T-helper 17 cell (primary cell): ENCODE measurements around the gene ASB8. TPM values are rescaled to one million over a fixed set of nuclear protein-coding genes. Genes with fewer than 3 reads are reported as not detected.
A peak's percentile ranks its signal among the peaks of the same experiment; 100 is the strongest.

Source experiments
- ATAC-seq: fragments of 150-1000 bp; cut with Tn5 transposase; 2 replicates; pipeline ENCODE4 v1.10.0; 2021; ENCODE audit warnings: mild to moderate bottlenecking, moderate library complexity
- DNase-seq, 3 donors: peaks; one replicate each; pipeline versions ENCODE4 v3.0.0 to v3.0.0-alpha.2; 2020 to 2021
- H3K9me3 ChIP-seq: one replicate; pipeline ENCODE4 v1.7.0; 2013; ENCODE audit warnings: low read length, mild to moderate bottlenecking; ENCODE audit not compliant: control insufficient read depth, poor library complexity, severe bottlenecking
- H3K27ac Mint-ChIP-seq: one replicate; pipeline ENCODE4 v1.8.0; 2022; ENCODE audit warnings: mild to moderate bottlenecking, moderate library complexity, mixed read lengths
- H3K27me3 Mint-ChIP-seq: one replicate; pipeline ENCODE4 v1.8.0; 2022; ENCODE audit warnings: mixed read lengths
- H3K36me3 Mint-ChIP-seq: one replicate; pipeline ENCODE4 v1.8.0; 2022; ENCODE audit warnings: low read depth, mixed read lengths
- H3K4me1 Mint-ChIP-seq: one replicate; pipeline ENCODE4 v1.8.0; 2022; ENCODE audit warnings: mild to moderate bottlenecking, mixed read lengths
- H3K4me3 Mint-ChIP-seq: one replicate; pipeline ENCODE4 v1.8.0; 2022; ENCODE audit warnings: mild to moderate bottlenecking, moderate library complexity, mixed read lengths
- total RNA-seq, 4 donors: library from RNA in 2 of 4; stranded (reverse) in 2 of 4; gene quantifications; one replicate each; pipeline ENCODE4 v1.2.3 and lab custom pipeline; 2022 to 2026

Gene ASB8
- total RNA-seq, 2 donors from 2014 or later: 39.0 to 59.6 TPM

DNA sequence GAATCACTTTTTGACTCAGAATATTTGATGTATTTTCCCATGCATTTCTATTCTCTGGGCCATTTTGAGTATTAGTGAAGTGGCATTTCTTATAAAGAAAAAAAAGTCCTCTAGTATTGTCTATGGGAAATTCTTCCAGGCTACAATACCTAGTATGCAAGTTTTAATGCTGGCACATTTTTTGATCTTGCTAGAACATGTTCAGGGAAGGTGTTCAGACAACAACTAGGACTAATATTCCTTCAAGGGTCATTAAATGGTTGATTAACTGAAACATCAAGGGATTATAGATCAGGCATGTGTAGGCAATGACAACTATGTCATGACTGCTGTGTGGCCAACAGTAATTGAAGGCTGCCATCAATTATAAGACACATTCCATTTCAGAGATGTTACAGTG is 33.8 kb upstream of the ASB8 start:
- Mint-ChIP-seq H3K27ac (no peak overlapping the region), H3K27me3 (peaks cover 24% of the 10 kb centered on the region), H3K4me1 (peaks cover 5% of the 10 kb centered on the region), H3K4me3 (no peak overlapping the region), H3K36me3 (peaks cover 7% of the 10 kb centered on the region)
- ATAC-seq: no peak
- no peak for DNase-seq
- no peaks in the 10 kb centered on the region for H3K9me3 ChIP-seq

DNA sequence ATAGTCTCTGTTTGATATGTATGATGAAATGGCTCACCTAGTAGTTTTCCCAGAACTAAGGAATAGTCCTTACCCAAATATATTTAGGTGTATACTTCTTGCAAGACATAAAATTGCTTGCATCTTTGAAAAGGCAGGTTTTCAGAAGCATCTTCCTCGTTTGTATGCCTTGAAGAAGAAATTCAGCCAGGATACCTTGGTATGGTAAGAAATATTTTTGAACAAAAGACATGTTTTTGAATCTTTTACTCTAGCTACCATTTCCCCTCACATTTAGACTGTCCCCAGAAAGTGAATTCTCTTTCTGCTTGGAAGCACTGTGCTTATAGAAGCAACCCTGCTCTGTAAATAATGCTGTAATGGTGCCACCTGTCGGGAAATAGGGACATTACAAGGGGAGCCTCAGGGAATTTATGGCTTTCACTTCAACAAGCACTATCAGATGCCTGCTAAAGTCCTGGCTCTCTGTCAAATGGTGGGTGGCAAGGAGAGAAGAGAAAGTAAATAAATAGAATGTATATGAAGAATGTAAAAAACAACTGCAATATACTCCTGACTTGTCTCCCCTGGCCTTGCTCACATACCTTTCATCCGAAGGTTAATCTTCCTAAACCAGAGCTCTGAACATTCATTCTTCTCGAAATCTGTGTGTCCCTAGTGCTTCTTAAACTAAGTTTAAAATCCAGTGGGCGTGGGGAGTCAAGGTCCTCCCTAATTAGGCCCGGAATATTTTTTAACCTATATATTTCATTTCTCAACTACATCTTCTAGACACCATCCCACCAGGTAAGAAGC is 32.2 kb upstream of the ASB8 start:
- Mint-ChIP-seq H3K27me3 (peaks cover 33% of the 10 kb centered on the region), H3K27ac (no peak overlapping the region), H3K36me3 (peaks cover 10% of the 10 kb centered on the region), H3K4me1 (peaks cover 6% of the 10 kb centered on the region), H3K4me3 (no peak overlapping the region)
- no peaks in the 10 kb centered on the region for H3K9me3 ChIP-seq
- peak in 2 of 3 donors; percentile 44 to 60 for DNase-seq
- ATAC-seq: peak; percentile 86

DNA sequence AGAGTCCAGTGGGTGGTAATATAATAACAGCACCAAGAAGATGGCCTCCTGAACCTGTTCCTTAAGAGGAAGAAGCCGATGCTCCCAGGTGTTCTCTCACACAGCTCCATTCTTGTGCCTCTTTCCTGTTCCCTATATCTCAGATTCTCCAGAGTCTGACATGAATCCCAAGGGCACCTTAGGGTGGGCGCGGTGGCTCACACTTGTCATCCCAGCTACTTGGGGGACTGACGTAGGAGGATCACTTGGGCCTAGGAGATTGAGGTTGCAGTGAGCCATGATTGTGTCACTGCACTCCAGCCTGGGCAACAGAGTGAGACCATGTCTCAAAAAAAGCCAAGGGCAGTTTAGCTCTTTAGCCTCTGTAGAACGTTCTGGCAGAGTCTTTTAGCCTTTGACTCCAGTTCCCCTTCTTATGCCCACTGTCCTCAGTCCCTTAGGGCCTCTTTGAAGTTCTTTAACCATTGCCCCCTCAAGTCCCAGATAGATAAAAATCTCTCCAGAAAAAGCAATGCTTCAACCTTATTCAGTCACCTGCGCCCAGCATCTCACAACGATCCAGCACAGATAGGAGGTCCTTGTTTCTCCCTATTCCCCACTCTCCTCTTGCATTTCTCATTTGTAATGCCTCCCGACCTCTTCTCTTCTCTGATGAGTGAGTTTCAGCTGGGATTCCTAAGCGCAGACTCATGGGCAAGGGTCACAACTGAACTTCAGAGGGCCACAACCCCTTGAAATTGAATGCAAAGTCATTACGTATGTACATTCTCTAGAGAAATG is 30.8 kb upstream of the ASB8 start:
- Mint-ChIP-seq H3K27ac (no peak overlapping the region), H3K4me3 (no peak overlapping the region), H3K4me1 (peaks cover 11% of the 10 kb centered on the region), H3K36me3 (peaks cover 5% of the 10 kb centered on the region), H3K27me3 (peaks cover 27% of the 10 kb centered on the region)
- H3K9me3 ChIP-seq: no peaks in the 10 kb centered on the region
- DNase-seq: no peak
- ATAC-seq: no peak

DNA sequence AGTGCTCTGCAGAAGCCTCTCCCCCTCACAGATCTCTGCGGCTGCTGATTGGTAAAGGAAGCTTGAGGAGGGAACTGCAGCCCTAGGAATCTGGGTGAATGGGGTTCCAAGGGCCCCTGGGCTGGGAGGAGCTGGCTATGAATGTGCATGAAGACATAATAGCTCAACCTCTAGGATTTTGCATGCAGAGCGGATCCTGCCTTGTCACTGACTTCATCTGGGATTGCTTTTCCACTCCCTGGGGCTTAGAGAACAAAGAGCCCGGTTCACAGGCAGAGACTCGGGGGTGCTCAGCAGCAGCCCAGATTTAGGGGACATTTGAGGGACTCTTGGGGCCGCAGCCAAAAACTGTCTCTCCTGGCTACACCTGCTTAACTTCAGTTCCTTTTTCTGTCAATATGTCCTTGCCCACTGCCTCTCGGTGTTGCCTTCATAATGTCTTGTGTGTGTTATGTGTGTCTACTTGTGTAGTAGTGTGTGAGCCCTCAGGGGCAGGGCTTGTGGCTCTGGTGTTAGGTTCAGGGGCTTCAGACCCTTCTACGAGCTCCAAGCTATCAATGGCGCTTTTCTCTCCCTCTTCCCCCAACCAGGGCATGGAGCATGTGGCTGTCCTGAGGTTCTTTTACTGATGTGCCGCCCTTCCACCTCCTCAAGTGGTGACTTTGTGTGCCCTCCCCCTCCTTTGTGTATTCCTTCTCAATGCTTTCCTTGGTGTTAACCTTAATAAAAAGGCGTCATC is 28.0 kb upstream of the ASB8 start:
- peaks cover 16% of the 10 kb centered on the region for H3K4me1 Mint-ChIP-seq
- peak overlapping the region; percentile 96 for H3K4me3 Mint-ChIP-seq
- peaks cover 32% of the 10 kb centered on the region for H3K27me3 Mint-ChIP-seq
- ATAC-seq: no peak
- peak overlapping the region; percentile 71 for H3K27ac Mint-ChIP-seq
- no peaks in the 10 kb centered on the region for H3K9me3 ChIP-seq
- no peak for DNase-seq
- peaks cover 5% of the 10 kb centered on the region for H3K36me3 Mint-ChIP-seq

DNA sequence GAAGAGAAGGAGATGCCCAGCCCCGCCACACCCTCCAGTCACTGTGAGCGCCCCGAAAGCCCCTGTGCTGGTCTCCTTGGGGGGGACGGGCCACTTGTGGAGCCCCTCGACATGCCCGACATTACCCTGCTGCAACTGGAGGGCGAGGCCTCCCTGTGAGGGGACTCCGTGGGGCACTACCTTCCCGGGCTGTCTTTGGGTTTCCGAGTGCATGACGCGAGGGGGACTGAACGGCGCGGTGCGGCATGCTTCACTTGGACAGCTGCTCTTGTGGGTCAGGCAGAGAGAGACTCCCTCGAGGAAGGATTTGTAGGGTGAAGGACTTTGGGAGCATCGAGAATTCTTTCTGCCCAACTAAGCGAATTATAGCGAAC is 27.2 kb upstream of the ASB8 start:
- no peaks in the 10 kb centered on the region for H3K9me3 ChIP-seq
- peak overlapping the region; percentile 90 for H3K27ac Mint-ChIP-seq
- ATAC-seq (no peak), DNase-seq (no peak)
- peak overlapping the region; percentile 96 for H3K4me3 Mint-ChIP-seq
- H3K36me3 Mint-ChIP-seq: peaks cover 5% of the 10 kb centered on the region
- H3K4me1 Mint-ChIP-seq: peaks cover 16% of the 10 kb centered on the region
- H3K27me3 Mint-ChIP-seq: peaks cover 33% of the 10 kb centered on the region

DNA sequence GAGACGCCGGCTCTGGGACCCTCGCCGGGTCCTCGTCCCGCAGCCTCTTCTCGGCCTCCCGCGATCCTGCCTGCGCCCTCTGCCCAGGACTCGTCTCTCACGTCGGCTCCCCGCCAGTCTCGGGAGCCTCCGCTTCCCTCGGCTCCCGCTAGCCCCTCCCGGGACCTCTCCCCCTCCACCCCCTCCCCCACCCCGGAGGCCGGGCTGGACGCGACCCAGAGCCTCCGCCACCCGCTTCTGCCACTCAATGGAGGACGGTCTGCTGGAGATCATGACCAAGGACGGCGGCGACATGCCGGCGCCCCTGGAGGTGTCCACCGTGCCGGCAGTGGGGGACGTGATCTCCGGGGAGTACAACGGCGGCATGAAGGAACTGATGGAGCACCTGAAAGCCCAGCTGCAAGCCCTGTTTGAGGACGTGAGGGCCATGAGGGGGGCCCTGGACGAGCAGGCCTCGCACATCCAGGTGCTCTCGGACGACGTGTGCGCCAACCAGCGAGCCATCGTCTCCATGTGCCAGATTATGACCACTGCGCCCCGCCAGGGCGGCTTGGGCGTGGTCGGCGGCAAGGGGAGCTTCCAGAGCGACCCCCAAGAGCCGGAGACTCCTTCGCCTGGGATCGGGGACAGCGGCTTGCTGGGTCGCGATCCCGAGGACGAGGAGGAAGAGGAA is 26.7 kb upstream of the ASB8 start:
- peak overlapping the region; percentile 90 for H3K27ac Mint-ChIP-seq

DNA sequence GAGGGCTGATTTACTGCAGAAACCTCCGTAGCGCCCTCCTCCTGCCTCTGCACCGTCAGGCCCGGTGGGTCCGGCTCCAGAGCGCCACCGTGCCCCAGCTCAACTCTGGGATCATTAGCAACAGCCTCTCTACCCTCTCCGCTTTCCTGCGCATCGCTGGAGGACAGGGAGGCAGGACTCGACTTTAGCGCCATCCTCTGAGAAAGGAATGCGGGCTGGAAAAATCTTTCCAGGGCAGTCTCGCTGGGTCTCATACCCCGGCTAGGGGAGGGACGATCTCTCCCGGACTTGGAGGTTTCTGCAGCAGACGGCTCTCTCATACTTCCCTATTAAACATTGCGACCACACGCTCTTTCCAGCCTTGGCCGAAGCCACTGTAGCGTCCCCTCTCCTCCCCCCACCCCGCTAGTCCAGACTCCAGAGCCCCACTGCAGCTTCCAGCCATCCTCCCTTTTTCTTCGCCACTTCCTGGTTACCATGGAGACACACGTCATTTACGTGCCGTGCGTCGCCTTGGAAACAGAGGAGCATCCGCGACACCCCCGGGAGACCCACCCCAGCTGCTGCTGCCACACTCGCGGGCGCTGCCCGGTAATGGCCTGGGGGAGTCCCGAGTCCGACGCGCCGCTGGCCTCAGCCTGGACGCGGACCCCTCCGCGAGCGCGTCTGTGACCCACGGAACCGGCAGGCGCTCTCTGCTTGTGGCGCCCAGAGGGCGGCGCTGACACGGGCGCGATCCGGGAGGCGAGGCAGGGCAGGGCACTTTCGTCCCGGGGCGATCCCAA is 26.0 kb upstream of the ASB8 start, which contains the start of gene CCDC184:
Gene CCDC184, plus strand, starts transcription at position 554 of the 785 bp plus-strand sequence. CDS start 479 bp downstream, outside the sequence.
- ATAC-seq (peak; percentile 86), DNase-seq (peak; percentile 57 to 68 (median 61))
- H3K27ac Mint-ChIP-seq: peak within 1 kb of the TSS; percentile 90
- H3K27me3 Mint-ChIP-seq: peaks cover 45% of the 10 kb centered on the region
- no peaks in the 10 kb centered on the region for H3K9me3 ChIP-seq
- H3K4me1 Mint-ChIP-seq: peaks cover 16% of the 10 kb centered on the region
- peaks cover 11% of the 10 kb centered on the region for H3K36me3 Mint-ChIP-seq
- H3K4me3 Mint-ChIP-seq: peak within 1 kb of the TSS; percentile 96

More for the DNA sequence above, 26.7 kb upstream of the ASB8 start:
- peak in 1 of 3 donors; percentile 13 for DNase-seq
- no peaks in the 10 kb centered on the region for H3K9me3 ChIP-seq
- peaks cover 7% of the 10 kb centered on the region for H3K36me3 Mint-ChIP-seq
- ATAC-seq: peak; percentile 15
- H3K27me3 Mint-ChIP-seq: peaks cover 37% of the 10 kb centered on the region
- peak overlapping the region; percentile 96 for H3K4me3 Mint-ChIP-seq
- H3K4me1 Mint-ChIP-seq: peaks cover 16% of the 10 kb centered on the region

DNA sequence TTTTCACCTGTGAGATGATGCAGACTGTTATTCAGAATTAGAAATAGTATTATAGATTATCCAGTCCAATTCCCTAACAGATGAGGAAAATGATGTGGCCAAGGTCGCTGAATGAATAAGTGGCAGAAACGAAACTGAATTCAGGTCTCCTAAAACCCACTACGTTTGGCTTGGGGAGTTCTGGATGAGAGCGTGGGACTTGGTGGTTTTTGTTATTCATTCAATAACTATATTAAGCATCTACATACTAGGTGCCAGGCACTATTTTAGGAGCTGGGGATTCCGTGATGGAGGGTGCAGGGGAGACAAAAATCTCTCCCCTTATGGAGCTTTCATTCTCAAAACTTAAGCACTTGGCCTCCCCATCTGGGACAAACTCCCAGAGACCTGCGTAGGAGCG is 25.3 kb upstream of the ASB8 start:
- H3K36me3 Mint-ChIP-seq: peaks cover 11% of the 10 kb centered on the region
- ATAC-seq (no peak), DNase-seq (no peak)
- peak overlapping the region; percentile 96 for H3K4me3 Mint-ChIP-seq
- H3K27me3 Mint-ChIP-seq: peaks cover 46% of the 10 kb centered on the region
- peaks cover 16% of the 10 kb centered on the region for H3K4me1 Mint-ChIP-seq
- H3K9me3 ChIP-seq: no peaks in the 10 kb centered on the region
- peak overlapping the region; percentile 90 for H3K27ac Mint-ChIP-seq

DNA sequence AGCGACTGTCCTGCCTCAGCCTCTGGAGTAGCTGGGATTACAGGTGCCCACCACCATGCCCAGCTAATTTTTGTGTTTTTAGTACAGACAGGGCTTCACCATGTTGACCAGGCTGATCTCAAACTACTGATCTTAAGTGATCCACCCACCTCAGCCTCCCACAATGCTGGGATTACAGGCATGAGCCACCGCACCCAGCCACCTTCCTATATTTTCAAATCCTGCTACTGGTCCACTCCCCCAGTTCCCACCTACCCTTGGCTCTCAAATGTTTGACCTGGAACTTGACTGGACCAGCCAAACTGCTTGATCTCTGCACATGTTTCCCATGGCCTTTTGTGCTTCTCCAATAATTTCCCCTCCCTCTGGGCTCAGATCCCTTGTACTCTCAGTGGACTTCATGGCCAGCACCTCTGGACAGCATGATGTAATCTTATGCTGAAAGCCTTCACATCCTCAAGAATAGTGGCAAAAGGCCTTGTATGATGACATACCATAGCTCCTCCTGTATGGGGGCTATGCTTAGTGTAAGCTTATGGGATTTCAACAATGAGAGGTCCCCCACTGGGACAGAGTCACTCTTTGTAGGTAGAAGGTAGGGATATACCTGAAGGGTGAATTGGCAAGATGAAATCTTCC is 23.7 kb upstream of the ASB8 start:
- no peaks in the 10 kb centered on the region for H3K9me3 ChIP-seq
- ATAC-seq (no peak), DNase-seq (no peak)
- Mint-ChIP-seq H3K27me3 (peaks cover 55% of the 10 kb centered on the region), H3K27ac (peak overlapping the region; percentile 24), H3K4me3 (no peak overlapping the region), H3K36me3 (peaks cover 11% of the 10 kb centered on the region), H3K4me1 (peaks cover 14% of the 10 kb centered on the region)

DNA sequence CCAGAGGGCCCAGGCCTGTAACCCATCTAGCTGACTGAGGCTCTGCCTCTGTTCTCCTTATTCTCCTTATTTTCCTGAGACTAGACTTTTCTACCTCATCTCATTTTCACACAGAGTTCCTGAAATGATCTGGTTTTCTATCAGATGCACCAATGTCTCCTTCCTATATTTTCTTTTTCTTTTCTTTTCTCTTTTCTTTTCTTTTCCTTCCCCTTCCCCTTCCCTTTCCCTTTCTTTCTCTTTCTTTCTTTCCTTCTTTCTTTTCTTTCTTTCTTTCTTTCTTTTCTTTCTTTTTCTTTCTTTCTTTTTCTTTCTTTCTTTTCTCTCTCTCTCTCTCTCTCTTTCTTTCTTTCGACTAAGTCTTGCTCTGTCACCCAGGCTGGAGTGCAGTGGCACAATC is 23.1 kb upstream of the ASB8 start:
- peaks cover 17% of the 10 kb centered on the region for H3K4me1 Mint-ChIP-seq
- ATAC-seq: no peak
- H3K27me3 Mint-ChIP-seq: peaks cover 54% of the 10 kb centered on the region
- no peak overlapping the region for H3K4me3 Mint-ChIP-seq
- no peaks in the 10 kb centered on the region for H3K9me3 ChIP-seq
- DNase-seq: no peak
- H3K27ac Mint-ChIP-seq: no peak overlapping the region
- H3K36me3 Mint-ChIP-seq: peaks cover 9% of the 10 kb centered on the region

DNA sequence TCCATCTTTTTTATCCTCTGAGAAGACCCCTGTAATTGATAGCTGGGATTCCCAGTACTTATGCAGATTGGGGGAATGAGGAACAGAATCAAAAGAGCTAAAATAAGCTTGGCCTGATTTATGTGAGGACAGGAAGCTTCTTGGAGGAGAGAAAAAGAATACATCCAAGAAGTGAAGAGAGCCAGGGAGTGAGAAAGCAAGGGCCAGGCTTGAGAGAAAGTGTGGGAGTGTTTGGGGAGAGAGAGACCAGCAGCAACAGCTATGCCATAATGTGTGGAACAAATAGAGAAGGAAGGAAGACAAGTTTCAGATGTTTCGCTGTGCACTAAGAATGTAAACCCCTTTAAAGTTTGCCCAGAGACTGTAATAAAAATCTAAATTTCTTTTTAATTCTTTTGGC is 22.2 kb upstream of the ASB8 start:
- Mint-ChIP-seq H3K4me1 (peaks cover 15% of the 10 kb centered on the region), H3K36me3 (peaks cover 9% of the 10 kb centered on the region), H3K4me3 (no peak overlapping the region), H3K27me3 (peaks cover 50% of the 10 kb centered on the region), H3K27ac (peak overlapping the region; percentile 24)
- no peak for ATAC-seq
- H3K9me3 ChIP-seq: no peaks in the 10 kb centered on the region
- no peak for DNase-seq

DNA sequence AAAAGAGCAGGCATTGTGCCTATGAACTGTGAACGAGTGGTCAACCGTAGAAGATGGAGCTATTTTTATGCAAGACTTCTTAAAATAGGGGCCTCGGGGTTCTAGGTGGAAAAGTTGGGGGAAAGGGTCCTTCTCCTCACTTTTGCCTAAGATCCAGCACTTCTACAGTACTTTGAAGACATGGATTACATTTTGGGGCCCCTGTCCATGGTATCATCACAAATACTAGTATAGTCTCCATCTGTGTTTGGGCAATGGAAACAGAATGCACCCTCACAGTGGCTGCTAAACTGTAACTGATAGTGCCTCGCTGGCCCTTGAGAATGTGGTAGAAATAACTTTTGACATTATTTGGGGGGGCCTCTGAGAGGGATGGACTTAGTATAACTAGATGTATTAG is 20.7 kb upstream of the ASB8 start:
- Mint-ChIP-seq H3K4me1 (peaks cover 7% of the 10 kb centered on the region), H3K27me3 (peaks cover 45% of the 10 kb centered on the region), H3K4me3 (no peak overlapping the region), H3K27ac (no peak overlapping the region), H3K36me3 (peaks cover 9% of the 10 kb centered on the region)
- no peaks in the 10 kb centered on the region for H3K9me3 ChIP-seq
- ATAC-seq: no peak
- no peak for DNase-seq
